Islet of Langerhans (tissue), 1 donor: ENCODE results near the gene PRPF19.
"Not testable (repeated sequence)": the region's sequence is repeated elsewhere in the genome, so short reads cannot be mapped to it uniquely, and the experiment has no call there.

Source experiments
- FAIRE-seq: peaks from one replicate; lab custom pipeline; 2011; peaks lifted over from hg19 to GRCh38; lab: Jason Lieb, UNC

PRPF19 gene

DNA sequence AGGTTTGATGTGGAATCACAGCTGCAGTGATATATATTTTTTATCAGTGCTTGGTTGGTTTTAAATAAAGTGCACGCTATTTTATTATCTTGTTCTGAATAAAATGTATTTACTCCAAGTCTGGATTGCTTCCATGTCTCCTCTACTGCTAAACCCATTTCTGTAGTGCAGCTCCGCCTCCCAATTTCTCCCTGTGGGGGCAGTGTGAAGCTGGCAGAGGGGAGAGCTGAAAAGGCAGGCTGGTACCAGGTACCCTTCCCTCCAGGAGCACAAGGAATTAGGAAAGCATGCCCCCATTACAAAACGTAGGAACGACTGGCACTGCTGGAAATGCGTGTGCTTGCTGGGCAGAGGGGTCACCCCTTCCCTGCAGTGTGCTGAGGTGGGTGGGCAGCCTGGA is 16.9 kb upstream of the PRPF19 start:
- no peak for FAIRE-seq

DNA sequence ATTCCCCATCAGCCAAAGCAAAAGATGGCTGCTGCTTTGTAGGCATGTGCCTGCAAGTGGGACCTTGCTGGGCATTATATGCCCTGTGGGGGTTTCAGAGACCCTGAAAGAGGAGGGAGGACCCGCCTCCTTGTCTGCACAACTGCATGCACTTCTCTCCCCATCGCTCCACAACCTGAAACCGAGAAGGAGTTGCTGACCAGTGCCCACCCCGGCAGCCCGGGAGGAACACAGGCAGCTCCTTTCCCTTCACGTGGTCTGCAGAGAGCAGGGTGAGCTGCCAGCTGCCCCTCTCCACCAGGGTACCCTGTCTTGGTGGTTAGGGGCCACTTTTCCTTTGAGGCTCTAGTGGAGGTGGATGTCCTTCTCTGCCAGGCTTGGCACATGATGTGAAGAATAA is 16.5 kb upstream of the PRPF19 start:
- FAIRE-seq: no peak

GRCh38 chr11:60921777-60922335 is 15.5 kb upstream of the PRPF19 start:
- no peak for FAIRE-seq

GRCh38 chr11:60921259-60921658 is 14.9 kb upstream of the PRPF19 start:
- no peak for FAIRE-seq

DNA sequence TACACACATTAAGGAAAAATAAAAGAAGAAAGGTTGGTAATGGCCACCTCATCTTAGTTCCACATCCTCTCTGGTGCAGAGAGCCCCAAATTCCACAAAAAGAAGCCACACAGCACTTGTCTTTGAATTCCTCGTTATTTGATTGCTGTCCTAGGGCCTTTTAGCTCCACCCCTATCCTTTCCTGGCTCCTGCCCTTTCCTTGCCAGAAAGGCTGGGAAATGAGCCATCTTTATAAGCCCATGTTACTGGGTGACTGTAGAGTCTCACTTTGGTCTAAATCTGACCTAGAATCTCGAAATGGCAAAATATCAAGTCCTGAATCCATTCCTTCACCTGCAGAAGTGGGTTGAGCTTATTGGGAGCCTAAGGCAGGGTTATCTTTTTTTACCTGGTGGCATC is 13.6 kb upstream of the PRPF19 start:
- FAIRE-seq: no peak

DNA sequence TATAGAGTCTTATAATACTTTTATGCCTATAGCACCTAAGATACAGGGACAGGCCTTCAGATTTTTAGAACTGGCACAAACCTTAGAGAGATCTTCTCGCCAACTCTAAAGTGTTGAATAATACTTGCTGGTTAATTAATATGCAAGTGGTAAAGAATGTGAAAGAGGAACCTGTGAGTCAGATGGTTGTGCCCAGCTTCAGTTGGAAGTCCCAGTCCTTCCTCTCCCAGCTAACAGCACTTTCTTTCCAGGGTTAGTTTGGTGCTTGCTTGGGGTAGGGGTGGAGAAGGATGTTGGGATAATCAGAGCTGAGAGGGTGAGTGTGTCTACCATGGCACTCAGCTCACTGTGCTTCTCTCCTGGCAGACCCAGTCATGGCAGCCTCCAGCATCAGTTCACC is 12.9 kb upstream of the PRPF19 start:
- no peak for FAIRE-seq

- FAIRE-seq: no peak
Observed at GRCh38 chr11:60918939-60919265, 12.5 kb upstream of the PRPF19 start.

DNA sequence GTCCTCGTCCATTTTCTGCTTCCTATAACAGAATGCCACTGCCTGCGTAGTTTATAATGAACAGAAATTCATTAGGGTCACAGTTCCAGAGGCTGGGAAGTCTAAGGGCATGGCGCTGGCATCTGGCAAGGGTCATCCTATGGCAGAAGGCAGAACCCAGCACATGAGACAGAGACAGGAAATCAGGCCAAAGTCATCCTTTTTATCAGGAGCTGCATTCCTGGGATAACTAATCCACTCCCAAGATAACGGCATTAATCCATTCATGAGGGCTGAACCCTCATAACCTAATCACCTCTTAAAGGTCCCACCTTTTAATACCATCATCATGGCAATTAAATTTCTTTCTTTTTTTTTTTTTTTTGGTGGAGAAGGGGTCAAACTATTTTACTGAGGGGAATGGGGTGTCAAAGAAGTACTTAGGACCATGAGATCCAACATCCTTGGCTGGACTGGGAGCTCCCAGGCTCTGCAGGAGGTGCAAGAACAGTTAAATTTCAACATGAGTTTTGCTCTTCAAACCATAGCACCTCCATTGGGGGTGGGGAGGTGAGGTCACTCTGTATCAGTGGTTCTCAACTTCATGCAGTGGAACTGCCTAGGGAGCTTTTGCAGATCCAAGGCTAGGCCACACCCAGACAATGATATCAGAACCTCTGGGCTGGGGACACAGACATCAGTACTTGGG is 12.0 kb upstream of the PRPF19 start:
- no peak for FAIRE-seq

DNA sequence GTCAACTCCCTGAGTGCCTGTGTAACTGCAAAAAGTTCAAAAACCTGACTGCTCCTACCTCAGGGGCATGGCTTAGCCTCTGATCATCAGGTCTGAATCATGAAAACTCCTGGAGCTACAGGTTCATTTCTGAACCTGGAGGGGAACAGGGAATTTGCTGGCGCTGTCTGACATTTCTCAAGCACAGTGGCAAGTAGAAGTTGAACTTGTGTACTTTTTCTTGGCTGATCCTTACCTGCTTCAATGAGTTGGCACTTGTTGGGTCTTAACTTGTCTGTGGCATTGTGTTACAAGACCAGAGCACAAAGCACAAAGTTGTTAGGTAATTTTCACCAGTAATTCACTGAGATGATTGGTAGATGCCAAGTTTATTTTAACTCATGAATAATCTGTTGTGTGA is 10.9 kb upstream of the PRPF19 start:
- no peak for FAIRE-seq

DNA sequence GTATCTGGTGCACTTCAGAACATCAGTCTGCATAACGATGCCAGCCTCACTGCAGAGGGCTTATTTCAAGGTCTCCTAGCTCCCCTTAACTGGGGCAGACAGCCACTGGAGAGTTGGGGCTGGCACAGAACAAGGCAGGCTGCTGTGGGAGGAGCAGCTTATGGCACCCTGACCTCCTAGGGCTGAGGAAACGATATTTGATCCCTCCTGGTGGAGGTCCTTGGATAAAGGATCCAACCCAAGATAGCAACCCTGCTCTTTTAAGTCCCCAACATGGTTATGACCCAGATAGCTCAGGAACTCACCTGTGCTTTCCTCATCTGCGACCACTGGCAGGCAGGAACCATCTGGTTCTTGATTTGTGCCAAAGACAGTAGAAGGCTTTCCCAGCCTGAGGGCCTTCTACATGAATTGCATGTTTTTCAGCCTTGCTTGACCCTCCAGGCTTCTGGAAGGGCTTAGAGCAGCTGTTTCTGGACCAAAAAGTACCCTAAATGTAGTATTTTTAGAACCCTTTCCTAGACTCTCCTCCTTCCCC is 10.4 kb upstream of the PRPF19 start:
- FAIRE-seq: no peak

DNA sequence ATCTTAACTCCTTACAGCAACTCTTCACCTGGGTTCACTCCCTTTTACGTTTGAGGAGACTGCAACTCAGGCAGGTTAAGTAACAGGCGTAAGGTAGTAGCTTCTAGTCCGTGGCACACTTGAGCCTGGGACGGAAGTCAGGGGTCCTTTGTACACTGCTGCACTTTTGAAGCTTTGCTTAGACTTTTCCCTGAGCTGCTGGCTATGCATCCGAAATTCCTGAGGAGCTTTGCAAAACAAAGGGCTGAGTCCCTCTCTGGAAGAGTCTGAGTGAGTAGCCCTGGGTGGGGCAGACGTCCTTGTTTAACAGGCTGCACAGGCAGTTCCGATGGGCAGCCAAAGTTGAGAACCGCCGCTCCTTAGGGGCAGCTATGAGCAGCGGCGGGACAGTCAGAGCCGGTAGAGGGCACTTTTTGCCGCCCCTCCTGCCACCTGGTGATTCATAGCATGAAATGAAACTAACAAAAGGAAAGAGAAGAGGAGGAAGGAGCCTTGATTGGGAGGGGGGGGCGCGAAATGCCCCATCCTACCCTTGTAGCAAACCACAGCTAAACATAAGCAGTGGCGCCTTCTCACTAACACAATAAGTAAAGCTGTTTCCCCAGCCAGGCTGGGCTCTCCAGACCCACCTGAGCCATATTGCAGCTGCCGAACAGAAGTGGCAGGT is 9.0 kb upstream of the PRPF19 start:
- FAIRE-seq: no peak

DNA sequence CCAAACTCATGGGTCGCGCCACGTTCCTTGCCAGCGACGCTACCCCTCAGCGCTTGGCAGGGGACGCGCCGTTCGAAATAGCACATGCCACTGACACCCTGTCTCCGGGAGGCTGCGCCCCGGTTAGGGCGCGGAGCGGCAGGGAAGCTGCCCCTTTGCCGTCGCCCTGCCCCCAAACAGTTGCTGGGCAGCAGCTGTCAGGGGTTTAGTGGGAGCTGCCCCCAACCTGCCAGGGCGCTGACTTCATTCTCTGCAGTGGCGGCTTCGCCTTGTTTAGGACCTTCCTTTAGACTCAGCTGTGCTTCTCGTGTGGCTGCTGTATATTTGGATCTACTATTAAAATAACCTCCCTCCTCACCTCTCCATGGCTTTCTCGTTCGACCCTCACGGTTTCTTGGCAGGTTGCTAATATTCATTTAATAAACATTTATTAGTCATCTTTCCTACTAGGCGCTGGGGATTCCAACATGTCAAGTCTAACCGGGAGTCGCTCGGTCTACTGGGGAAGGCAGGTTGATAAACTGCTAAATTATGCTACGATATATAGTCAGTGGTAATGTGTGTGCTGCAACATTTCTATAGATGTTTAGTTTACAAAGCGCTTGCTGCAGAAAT is 8.4 kb upstream of the PRPF19 start:
- no peak for FAIRE-seq

GRCh38 chr11:60913793-60914632 is 7.6 kb upstream of the PRPF19 start, which contains the start of gene TMEM109:
Gene TMEM109 (plus strand): TSS chr11:60914158. CDS start chr11:60919694, 5,536 bp downstream.
- FAIRE-seq: peak; percentile 49

GRCh38 chr11:60912851-60913528 is 6.6 kb upstream of the PRPF19 start:
- FAIRE-seq: no peak

- no peak for FAIRE-seq
Observed at GRCh38 chr11:60912223-60912850, 6.0 kb upstream of the PRPF19 start.

GRCh38 chr11:60910711-60911380 is 4.5 kb upstream of the PRPF19 start:
- FAIRE-seq: no peak

DNA sequence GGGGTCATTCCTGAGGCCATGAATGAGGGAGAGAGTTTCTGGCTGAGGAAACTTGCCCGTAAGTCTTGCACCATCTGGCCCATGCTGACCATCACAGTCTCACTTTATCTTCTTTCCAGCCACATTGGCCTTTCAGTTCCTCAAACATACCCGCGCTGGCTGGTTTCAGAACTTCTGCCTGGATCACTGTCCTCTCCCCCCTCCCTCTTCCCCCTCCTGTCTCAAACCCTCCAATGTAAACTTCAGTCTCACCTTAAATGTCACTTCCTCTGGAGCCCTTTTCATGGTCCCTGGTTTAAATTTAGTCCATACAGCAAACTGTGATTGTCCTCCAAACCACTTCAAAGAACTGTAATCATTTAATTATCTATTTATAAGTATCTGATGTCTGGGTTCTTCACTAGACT is 3.9 kb upstream of the PRPF19 start:
- no peak for FAIRE-seq

DNA sequence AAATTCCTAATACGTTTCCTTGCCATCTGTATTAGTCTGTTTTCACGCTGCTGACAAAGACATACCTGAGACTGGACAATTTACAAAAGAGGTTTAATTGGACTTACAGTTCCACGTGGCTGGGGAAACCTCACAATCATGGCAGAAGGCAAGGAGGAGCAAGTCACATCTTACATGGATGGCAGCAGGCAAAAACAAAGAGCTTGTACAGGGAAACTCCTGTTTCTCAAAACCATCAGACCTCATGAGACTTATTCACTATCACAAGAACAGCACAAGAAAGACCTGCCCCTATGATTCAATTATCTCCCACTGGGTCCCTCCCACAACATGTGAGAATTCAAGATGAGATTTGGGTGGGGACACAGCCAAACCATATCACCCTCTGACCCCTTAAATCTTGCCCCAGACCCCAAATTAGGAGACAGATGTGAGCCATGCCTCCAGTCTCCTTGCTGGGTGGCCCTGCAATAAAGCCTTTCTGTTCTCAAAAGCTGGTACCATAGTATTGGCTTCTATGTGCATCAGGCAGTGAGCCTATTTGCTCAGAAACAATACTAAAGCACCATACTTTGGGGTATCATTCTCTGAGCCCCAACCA is 3.4 kb upstream of the PRPF19 start:
- not testable (repeated sequence) for FAIRE-seq

DNA sequence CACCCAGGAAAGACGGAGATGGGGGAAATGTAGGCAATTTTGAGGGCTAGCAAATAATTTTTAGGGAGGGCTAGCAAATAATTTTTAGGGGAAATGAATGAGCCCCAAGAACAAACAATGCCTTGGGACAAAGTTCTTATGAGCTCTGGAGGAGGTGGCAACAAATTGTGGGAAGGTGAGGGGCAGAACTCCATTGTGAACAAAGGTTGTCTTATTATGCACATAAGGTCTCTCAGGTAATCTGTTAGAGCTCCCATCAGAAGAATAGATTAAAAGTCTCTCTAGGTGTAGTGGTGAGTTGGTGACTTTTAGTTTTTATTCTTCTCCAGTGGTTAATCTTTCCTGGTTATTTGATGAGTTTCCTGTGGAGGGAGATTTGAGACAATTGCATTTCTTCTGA is 2.4 kb upstream of the PRPF19 start:
- no peak for FAIRE-seq

DNA sequence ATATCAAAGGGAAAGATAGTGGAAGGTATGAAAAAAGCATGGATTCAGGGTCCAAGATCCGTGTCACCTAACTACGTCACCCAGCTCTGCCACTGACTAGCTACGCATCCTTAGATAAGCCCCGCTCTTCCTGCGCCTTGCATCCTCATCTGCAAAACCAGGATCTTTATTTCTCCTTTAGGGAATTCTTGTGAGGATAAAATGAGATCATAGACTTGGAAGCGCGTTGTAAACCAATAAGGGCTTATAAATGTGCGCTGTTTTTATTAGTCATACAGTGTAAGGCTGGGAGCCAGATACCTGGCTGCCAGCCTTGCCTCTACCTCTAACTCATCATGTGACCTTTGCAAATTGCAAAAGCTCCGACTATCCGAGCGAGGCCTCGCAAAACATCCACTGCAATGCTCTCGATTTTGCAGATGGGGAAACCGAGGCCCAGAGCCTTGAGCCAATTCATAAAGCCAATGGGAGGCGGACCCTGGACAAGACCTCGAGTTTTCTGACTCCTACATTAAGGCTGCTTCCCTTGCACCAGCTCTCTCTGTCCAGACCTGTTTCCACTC is 753 bp downstream of the PRPF19 start:
- no peak for FAIRE-seq
